A549 (cell line): ENCODE results near the gene PPP3CA.

ENCODE experiments used
- CTCF ChIP-seq: fragments of >200 bp; sonication (Bioruptor Twin); formaldehyde crosslinking; IDR thresholded peaks from 3 replicates; pipeline ENCODE4 v1.5.1; 2016
- E2F6 ChIP-seq: IDR thresholded peaks from 2 replicates; pipeline ENCODE4 v1.6.1; 2012; ENCODE audit warnings: low read depth, borderline replicate concordance

- TF ChIP-seq E2F6 (no peak), CTCF (no peak)
These were observed 310.1 kb downstream of the PPP3CA start for GRCh38 chr4:101037249-101037648.
